Measurements from ENCODE around the gene ABI1. TPM values are rescaled to one million over a fixed set of nuclear protein-coding genes. Genes with fewer than 3 reads are reported as not detected.

The ABI1 gene
- total and polyA plus RNA-seq, 2 donors (not counting 3 experiments of a cell fraction or from before 2014, with no cell fraction given): 58.8 to 59.1 TPM

DNA sequence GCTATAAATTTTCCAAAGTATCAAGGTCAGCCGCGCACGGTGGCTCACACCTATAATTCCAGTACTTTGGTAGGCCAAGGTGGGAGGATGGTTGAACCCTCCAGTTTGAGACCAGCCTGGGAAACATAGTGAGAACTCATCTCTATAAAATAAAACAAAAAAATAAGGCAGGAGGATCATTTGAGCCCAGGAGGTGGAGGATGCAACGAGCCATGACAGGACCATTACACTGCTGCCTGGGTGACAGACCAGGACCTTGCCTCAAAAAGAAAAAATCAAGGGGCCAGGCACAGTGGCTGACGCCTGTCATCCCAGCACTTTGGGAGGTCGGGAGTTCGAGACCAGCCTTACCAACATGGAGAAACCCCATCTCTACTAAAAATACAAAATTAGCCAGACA lies 60.3 kb downstream of the ABI1 start:
- H3K27me3 ChIP-seq (ENCODE audit: control insufficient read depth in 2 of 2, insufficient read depth in 2 of 2, low read length in 2 of 2): no peaks in the 10 kb centered on the region
- no peak overlapping the region for H3K4me2 ChIP-seq (ENCODE audit: insufficient read depth, low read length)
- no peak overlapping the region for H3K27ac ChIP-seq (ENCODE audit: insufficient read depth, low read depth, low read length)
- H2AFZ ChIP-seq (ENCODE audit: low read depth, low read length): no peak overlapping the region
- ChIA-PET POLR2A (no interaction called here), CTCF (interaction anchor here (1.0 to 1.1 kb wide), 2 partner anchors 20 to 21 kb away, joined by 3 read pairs; no protein-coding TSS in a partner anchor)
- H3K9me3 ChIP-seq (replicated peaks; ENCODE audit: control insufficient read depth, insufficient read depth, low read length): no peaks in the 10 kb centered on the region
- H4K20me1 ChIP-seq (replicated peaks; ENCODE audit: control insufficient read depth, extremely low read depth, insufficient read depth, low read length): peaks cover 7% of the 10 kb centered on the region
- no peaks in the 10 kb centered on the region for H3K36me3 ChIP-seq (ENCODE audit: control insufficient read depth in 2 of 2, extremely low read depth in 1 of 2, insufficient read depth in 2 of 2, low read length in 2 of 2)
- dilution Hi-C loops (cut with MboI; ENCODE audit: extremely low pct_ligation_motif_present, low sequenced_read_pairs): no loop called here
- no peak for FAIRE-seq
- TF ChIP-seq MYC (IDR thresholded peaks at IDR 0.05; ENCODE audit: low read depth, low read length): no peak
- TF ChIP-seq POLR2AphosphoS5 (IDR thresholded peaks at IDR 0.05; ENCODE audit: insufficient read depth, low read depth, low read length): no peak
- TF ChIP-seq EZH2 (IDR thresholded peaks at IDR 0.05; ENCODE audit: borderline replicate concordance, low read depth, low read length, severe bottlenecking): no peak
- TF ChIP-seq, protein P1, sequence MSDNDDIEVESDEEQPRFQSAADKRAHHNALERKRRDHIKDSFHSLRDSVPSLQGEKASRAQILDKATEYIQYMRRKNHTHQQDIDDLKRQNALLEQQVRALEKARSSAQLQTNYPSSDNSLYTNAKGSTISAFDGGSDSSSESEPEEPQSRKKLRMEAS (IDR thresholded peaks at IDR 0.05; ENCODE audit: insufficient read depth, insufficient read length): no peak
- no peak for TF ChIP-seq POLR2A (IDR thresholded peaks at IDR 0.05; ENCODE audit: low read depth, low read length)
- TF ChIP-seq FOS (IDR thresholded peaks at IDR 0.05; ENCODE audit: borderline replicate concordance, insufficient read depth, low read length): no peak
- TF ChIP-seq, protein P2, sequence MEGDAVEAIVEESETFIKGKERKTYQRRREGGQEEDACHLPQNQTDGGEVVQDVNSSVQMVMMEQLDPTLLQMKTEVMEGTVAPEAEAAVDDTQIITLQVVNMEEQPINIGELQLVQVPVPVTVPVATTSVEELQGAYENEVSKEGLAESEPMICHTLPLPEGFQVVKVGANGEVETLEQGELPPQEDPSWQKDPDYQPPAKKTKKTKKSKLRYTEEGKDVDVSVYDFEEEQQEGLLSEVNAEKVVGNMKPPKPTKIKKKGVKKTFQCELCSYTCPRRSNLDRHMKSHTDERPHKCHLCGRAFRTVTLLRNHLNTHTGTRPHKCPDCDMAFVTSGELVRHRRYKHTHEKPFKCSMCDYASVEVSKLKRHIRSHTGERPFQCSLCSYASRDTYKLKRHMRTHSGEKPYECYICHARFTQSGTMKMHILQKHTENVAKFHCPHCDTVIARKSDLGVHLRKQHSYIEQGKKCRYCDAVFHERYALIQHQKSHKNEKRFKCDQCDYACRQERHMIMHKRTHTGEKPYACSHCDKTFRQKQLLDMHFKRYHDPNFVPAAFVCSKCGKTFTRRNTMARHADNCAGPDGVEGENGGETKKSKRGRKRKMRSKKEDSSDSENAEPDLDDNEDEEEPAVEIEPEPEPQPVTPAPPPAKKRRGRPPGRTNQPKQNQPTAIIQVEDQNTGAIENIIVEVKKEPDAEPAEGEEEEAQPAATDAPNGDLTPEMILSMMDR (IDR thresholded peaks at IDR 0.05; ENCODE audit: extremely low read depth in 1 of 2, insufficient read depth in 1 of 2, low read depth in 1 of 2, low read length in 2 of 2): no peak
- TF ChIP-seq JUN (IDR thresholded peaks at IDR 0.05; ENCODE audit: borderline replicate concordance, insufficient read depth, insufficient read length, low read depth): no peak
- no peak for TF ChIP-seq GATA2 (IDR thresholded peaks at IDR 0.05; ENCODE audit: insufficient read depth, insufficient read length, low read depth, low read length)
- H3K9ac ChIP-seq (replicated peaks; ENCODE audit: extremely low read depth, insufficient read depth, low read length): no peak overlapping the region
- intact Hi-C loops (cut with micrococcal nuclease): no loop called here
- no peak for DNase-seq (ENCODE audit: low read depth, low spot score)
- H3K4me1 ChIP-seq (ENCODE audit: control insufficient read depth, extremely low read depth, insufficient read depth, low read length): no peaks in the 10 kb centered on the region
- H3K79me2 ChIP-seq (ENCODE audit: control insufficient read depth, insufficient read depth, low read length): peaks cover 76% of the 10 kb centered on the region
- no peaks in the 10 kb centered on the region for H3K9me1 ChIP-seq (replicated peaks; ENCODE audit: control insufficient read depth, extremely low read depth, insufficient read depth, low read length)
- BruUV-seq (replicated peaks): no TSS peak
- no peak overlapping the region for H3K4me3 ChIP-seq (replicated peaks in 1 of 3; ENCODE audit: insufficient read depth in 1 of 3, low read depth in 1 of 3, low read length in 3 of 3)
